H1 (cell line): ENCODE measurements around the gene ZSCAN22. TPM values are rescaled to one million over a fixed set of nuclear protein-coding genes. Genes with fewer than 3 reads are reported as not detected.

Source experiments
- KDM1A ChIP-seq: fragments of 200-600, 300-600 bp; sonication (generic); IDR thresholded peaks from 2 replicates; pipeline ENCODE4 v1.7.1; 2016; ENCODE audit warnings: mild to moderate bottlenecking, low read length, borderline replicate concordance
- NANOG ChIP-seq: IDR thresholded peaks from 2 replicates; pipeline ENCODE4 v1.6.1; 2011; ENCODE audit warnings: low read length, low read depth, mild to moderate bottlenecking, inconsistent platforms; ENCODE audit not compliant: insufficient read depth, poor library complexity, severe bottlenecking
- RAD21 ChIP-seq, 2 experiments: IDR thresholded peaks in 1 of 2; conservative IDR thresholded peaks in 1 of 2; 2 replicates each; pipeline ENCODE4 v1.6.1; 2011; ENCODE audit warnings: low read depth in 2 of 2, low read length in 2 of 2, improper control_type of control experiment in 1 of 2, inconsistent platforms in 1 of 2, mild to moderate bottlenecking in 1 of 2, moderate library complexity in 1 of 2
- polyA plus RNA-seq, 7 experiments: library from polyadenylated mRNA; depleted of rRNA in 3 of 7; stranded (reverse) in 5 of 7; unstranded in 2 of 7; fragments of >200 nt in 5 of 7; fragments of 200-250 nt in 2 of 7; gene quantifications; 1 replicate in 5 of 7; 2 replicates in 1 of 7; 4 replicates in 1 of 7; pipeline versions ENCODE4 v1.2.1 to v1.2.3, GENCODE V29; 2011 to 2013; ENCODE audit warnings: missing spikeins in 2 of 7, mixed read lengths in 2 of 7
- total RNA-seq: library from RNA; stranded (reverse); fragmentation: NEBNext Ultra II Directional; extraction: Animal tissue kit (Norgen Biotek cat#: 25700); gene quantifications from 2 replicates; pipeline ENCODE4 v1.2.1, GENCODE V29; 2021

The ZSCAN22 gene
- total and polyA plus RNA-seq, 2 of the 8 experiments (the other 6 are each of a cell fraction or from before 2014, with no cell fraction given): 3.2 to 3.3 TPM

DNA sequence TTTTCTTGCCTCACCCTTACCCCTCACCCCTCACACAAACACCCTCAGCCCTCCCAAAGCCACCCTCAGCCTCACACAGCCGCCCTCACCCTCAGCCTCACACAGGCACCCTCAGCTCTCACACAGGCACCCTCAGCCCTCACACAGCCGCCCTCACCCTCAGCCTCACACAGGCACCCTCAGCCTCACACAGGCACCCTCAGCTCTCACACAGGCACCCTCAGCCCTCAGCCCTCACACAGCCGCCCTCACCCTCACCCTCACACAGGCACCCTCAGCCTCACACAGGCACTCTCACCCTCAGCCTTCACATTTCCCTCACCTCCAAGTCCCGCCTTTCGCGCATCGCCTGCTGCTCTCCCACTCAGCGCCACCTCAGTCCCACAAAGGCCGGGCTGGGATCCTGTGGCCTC lies 287 bp upstream of the ZSCAN22 start (continued):
- no peak for TF ChIP-seq KDM1A
- no peak; a peak in 1 of 4 replicates for TF ChIP-seq RAD21 (IDR thresholded peaks at IDR 0.05 in 1 of 2, conservative IDR thresholded peaks at IDR 0.05 in 1 of 2; ENCODE audit: low read depth in 2 of 2, low read length in 2 of 2)
- TF ChIP-seq NANOG: no peak
